ENCODE measurements around the gene OPN4. TPM values are rescaled to one million over a fixed set of nuclear protein-coding genes. Genes with fewer than 3 reads are reported as not detected.

The OPN4 gene
- total and polyA plus RNA-seq, 2 of the 13 experiments (the other 11 are each of a cell fraction or from before 2014, with no cell fraction given): not detected

DNA sequence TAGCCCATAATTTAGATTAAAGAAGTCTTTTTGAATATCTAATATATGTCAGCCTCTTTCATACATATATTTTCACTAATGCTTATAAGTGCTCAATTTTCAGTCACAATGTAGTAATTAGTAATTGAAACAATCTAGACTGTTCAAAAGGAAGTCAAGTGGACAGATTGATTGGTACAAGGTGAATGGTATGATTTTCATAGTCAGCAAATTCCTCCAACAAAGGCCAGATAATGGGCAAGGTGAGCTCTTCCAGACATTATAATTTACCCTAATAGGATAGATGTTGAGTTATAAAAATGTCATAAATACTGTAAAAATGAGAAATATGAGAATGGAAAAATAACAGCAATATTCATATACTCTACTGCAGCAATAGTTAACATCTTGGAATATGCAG, 44.4 kb upstream of the OPN4 start:
- Histone ChIP-seq H3K9me3 (ENCODE audit: low read length) (no peaks in the 10 kb centered on the region), H4K20me1 (ENCODE audit: insufficient read depth, low read length) (no peaks in the 10 kb centered on the region), H3K9ac (ENCODE audit: insufficient read depth, low read depth, low read length) (no peak overlapping the region), H3K4me1 (ENCODE audit: insufficient read depth, low read length) (no peaks in the 10 kb centered on the region), H3K27me3 (ENCODE audit: control insufficient read depth in 1 of 2, insufficient read depth in 2 of 2, low read length in 2 of 2) (no peaks in the 10 kb centered on the region), H3K4me3 (replicated peaks in 1 of 3; ENCODE audit: insufficient read depth in 1 of 3, low read depth in 2 of 3, low read length in 3 of 3) (no peak overlapping the region), H3K79me2 (ENCODE audit: insufficient read depth, low read length) (no peaks in the 10 kb centered on the region), H2AFZ (ENCODE audit: low read length) (no peak overlapping the region), H3K36me3 (replicated peaks in 1 of 2; ENCODE audit: control insufficient read depth in 1 of 2, insufficient read depth in 2 of 2, low read length in 2 of 2) (no peaks in the 10 kb centered on the region), H3K4me2 (ENCODE audit: low read depth, low read length) (no peak overlapping the region), H3K27ac (ENCODE audit: extremely low read length, insufficient read depth, low read length) (no peak overlapping the region)
- DNase-seq (ENCODE audit: low spot score) (no peak), ATAC-seq (no peak), FAIRE-seq (no peak)
- POLR2A ChIA-PET: no interaction called here
- in situ Hi-C loops (cut with HindIII; ENCODE audit: extremely low pct_ligation_motif_present, low pct_unique_long_range_greater_than_20kb) (no loop called here), intact Hi-C loops (cut with micrococcal nuclease; ENCODE audit: unreplicated experiment) (no loop called here)
- CTCF ChIA-PET (ENCODE audit: low intra/inter-chr PET ratio, low total read pairs): no interaction called here
- no TSS peak for BruUV-seq (replicated peaks)
- TF ChIP-seq MAFK (conservative IDR thresholded peaks at IDR 0.05 in 1 of 2, IDR thresholded peaks at IDR 0.05 in 1 of 2; ENCODE audit: low read length in 2 of 2) (peak; percentile 75 to 87), ZNF749 (CRISPR knock-in tag; IDR thresholded peaks at IDR 0.05; ENCODE audit: borderline replicate concordance) (no peak), ZNF33A (CRISPR knock-in tag; IDR thresholded peaks at IDR 0.05; ENCODE audit: borderline replicate concordance) (no peak), GATA4 (IDR thresholded peaks at IDR 0.05; ENCODE audit: borderline replicate concordance, low read depth) (no peak), MAFF (IDR thresholded peaks at IDR 0.05; ENCODE audit: low read depth, low read length) (peak; percentile 78), ZNF577 (CRISPR knock-in tag; IDR thresholded peaks at IDR 0.05; ENCODE audit: borderline replicate concordance, low read depth) (no peak), SIN3A (IDR thresholded peaks at IDR 0.05; ENCODE audit: borderline replicate concordance, low read depth, low read length) (no peak)

DNA sequence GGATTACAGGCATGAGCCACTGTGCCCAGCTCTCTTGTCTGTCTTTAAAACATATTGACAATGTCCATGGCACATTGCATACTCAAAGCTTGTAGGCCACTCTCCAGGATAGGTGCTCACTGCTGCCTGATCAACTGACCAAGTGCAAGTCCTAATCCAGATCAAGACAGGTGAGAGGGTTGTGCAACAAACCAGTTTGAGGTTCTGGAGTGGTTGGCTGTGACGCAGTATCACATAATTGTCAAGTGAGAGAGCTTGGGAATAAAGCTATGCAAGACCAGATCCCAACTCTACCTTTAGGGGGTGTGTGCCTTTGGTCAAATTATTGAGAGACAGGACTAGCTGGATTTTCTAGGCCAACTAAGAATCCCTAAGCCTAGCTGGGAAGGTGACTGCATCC, 43.0 kb upstream of the OPN4 start:
- WGBS (ENCODE audit: low lambda C conversion rate): no CpG with 5 or more reads among the region's 1 CpG
- intact Hi-C loops (cut with micrococcal nuclease; ENCODE audit: unreplicated experiment): no loop called here
- Histone ChIP-seq H2AFZ (ENCODE audit: low read length) (no peak overlapping the region), H3K27ac (ENCODE audit: extremely low read length, insufficient read depth, low read length) (no peak overlapping the region), H3K9me3 (ENCODE audit: low read length) (no peaks in the 10 kb centered on the region), H3K27me3 (ENCODE audit: control insufficient read depth in 1 of 2, insufficient read depth in 2 of 2, low read length in 2 of 2) (no peaks in the 10 kb centered on the region), H3K4me2 (ENCODE audit: low read depth, low read length) (no peak overlapping the region), H3K79me2 (ENCODE audit: insufficient read depth, low read length) (no peaks in the 10 kb centered on the region), H3K9ac (ENCODE audit: insufficient read depth, low read depth, low read length) (no peak overlapping the region), H3K4me3 (replicated peaks in 1 of 3; ENCODE audit: insufficient read depth in 1 of 3, low read depth in 2 of 3, low read length in 3 of 3) (no peak overlapping the region), H3K36me3 (replicated peaks in 1 of 2; ENCODE audit: control insufficient read depth in 1 of 2, insufficient read depth in 2 of 2, low read length in 2 of 2) (no peaks in the 10 kb centered on the region), H3K4me1 (ENCODE audit: insufficient read depth, low read length) (no peaks in the 10 kb centered on the region), H4K20me1 (ENCODE audit: insufficient read depth, low read length) (no peaks in the 10 kb centered on the region)
- DNase-seq (ENCODE audit: low spot score) (no peak), FAIRE-seq (no peak), ATAC-seq (no peak)
- POLR2A ChIA-PET: no interaction called here
- in situ Hi-C loops (cut with HindIII; ENCODE audit: extremely low pct_ligation_motif_present, low pct_unique_long_range_greater_than_20kb): no loop called here
- CTCF ChIA-PET (ENCODE audit: low intra/inter-chr PET ratio, low total read pairs): no interaction called here
- BruUV-seq (replicated peaks): no TSS peak
- TF ChIP-seq, protein P1, sequence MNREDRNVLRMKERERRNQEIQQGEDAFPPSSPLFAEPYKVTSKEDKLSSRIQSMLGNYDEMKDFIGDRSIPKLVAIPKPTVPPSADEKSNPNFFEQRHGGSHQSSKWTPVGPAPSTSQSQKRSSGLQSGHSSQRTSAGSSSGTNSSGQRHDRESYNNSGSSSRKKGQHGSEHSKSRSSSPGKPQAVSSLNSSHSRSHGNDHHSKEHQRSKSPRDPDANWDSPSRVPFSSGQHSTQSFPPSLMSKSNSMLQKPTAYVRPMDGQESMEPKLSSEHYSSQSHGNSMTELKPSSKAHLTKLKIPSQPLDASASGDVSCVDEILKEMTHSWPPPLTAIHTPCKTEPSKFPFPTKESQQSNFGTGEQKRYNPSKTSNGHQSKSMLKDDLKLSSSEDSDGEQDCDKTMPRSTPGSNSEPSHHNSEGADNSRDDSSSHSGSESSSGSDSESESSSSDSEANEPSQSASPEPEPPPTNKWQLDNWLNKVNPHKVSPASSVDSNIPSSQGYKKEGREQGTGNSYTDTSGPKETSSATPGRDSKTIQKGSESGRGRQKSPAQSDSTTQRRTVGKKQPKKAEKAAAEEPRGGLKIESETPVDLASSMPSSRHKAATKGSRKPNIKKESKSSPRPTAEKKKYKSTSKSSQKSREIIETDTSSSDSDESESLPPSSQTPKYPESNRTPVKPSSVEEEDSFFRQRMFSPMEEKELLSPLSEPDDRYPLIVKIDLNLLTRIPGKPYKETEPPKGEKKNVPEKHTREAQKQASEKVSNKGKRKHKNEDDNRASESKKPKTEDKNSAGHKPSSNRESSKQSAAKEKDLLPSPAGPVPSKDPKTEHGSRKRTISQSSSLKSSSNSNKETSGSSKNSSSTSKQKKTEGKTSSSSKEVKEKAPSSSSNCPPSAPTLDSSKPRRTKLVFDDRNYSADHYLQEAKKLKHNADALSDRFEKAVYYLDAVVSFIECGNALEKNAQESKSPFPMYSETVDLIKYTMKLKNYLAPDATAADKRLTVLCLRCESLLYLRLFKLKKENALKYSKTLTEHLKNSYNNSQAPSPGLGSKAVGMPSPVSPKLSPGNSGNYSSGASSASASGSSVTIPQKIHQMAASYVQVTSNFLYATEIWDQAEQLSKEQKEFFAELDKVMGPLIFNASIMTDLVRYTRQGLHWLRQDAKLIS (CRISPR knock-in tag; IDR thresholded peaks at IDR 0.05): no peak
- TF ChIP-seq MZF1 (CRISPR knock-in tag; IDR thresholded peaks at IDR 0.05; ENCODE audit: borderline replicate concordance): no peak
